Mucosa of gallbladder (tissue), 1 donor: ENCODE measurements around the gene RALGPS1. TPM values are rescaled to one million over a fixed set of nuclear protein-coding genes. Genes with fewer than 3 reads are reported as not detected.
A peak's percentile ranks its signal among the peaks of the same experiment; 100 is the strongest.

Experiments
- DNase-seq: peaks from one replicate; pipeline ENCODE4 v3.0.0-alpha.2; 2020; ENCODE audit warnings: low spot score
- total RNA-seq: library from RNA; stranded (reverse); gene quantifications from one replicate; pipeline ENCODE4 v1.2.1, GENCODE V29; 2021
- donor health status: DM: no; HTN: no; CAD: no.

The RALGPS1 gene
- total RNA-seq, 1 donor from 2014 or later = 34.7 TPM

- no peak for DNase-seq
Observed at GRCh38 chr9:127203681-127204327, 289.2 kb downstream of the RALGPS1 start.

- DNase-seq = no peak
Observed at GRCh38 chr9:127204771-127205470, 290.3 kb downstream of the RALGPS1 start.

GRCh38 chr9:127205952-127206351 is 291.4 kb downstream of the RALGPS1 start:
- no peak for DNase-seq

GRCh38 chr9:127206666-127207065 is 292.1 kb downstream of the RALGPS1 start:
- DNase-seq = no peak

GRCh38 chr9:127207734-127208410 is 293.3 kb downstream of the RALGPS1 start:
- DNase-seq = no peak

DNA sequence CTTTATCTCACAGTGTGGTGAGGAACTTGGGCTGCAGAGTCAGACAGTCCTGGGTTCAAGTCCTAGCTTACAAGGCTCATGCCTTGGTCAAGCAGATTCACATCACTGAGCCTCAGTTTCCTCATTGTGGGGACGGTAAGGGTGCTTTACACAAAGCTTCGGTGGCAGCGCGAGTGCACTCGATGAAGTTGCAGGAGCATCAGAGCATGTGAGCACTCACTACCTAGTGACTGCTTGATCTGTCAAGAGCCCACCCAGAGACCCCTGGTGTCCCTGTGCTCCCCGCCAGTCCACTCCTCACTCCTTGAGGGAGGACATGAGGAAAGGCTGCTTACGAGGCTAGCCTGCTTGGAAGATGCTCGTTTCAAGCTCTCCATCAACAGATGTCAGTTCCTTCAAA is 293.8 kb downstream of the RALGPS1 start:
- DNase-seq = no peak

- no peak for DNase-seq
Observed at GRCh38 chr9:127209220-127209619, 294.6 kb downstream of the RALGPS1 start.

GRCh38 chr9:127209948-127210640 is 295.5 kb downstream of the RALGPS1 start:
- DNase-seq = no peak

DNA sequence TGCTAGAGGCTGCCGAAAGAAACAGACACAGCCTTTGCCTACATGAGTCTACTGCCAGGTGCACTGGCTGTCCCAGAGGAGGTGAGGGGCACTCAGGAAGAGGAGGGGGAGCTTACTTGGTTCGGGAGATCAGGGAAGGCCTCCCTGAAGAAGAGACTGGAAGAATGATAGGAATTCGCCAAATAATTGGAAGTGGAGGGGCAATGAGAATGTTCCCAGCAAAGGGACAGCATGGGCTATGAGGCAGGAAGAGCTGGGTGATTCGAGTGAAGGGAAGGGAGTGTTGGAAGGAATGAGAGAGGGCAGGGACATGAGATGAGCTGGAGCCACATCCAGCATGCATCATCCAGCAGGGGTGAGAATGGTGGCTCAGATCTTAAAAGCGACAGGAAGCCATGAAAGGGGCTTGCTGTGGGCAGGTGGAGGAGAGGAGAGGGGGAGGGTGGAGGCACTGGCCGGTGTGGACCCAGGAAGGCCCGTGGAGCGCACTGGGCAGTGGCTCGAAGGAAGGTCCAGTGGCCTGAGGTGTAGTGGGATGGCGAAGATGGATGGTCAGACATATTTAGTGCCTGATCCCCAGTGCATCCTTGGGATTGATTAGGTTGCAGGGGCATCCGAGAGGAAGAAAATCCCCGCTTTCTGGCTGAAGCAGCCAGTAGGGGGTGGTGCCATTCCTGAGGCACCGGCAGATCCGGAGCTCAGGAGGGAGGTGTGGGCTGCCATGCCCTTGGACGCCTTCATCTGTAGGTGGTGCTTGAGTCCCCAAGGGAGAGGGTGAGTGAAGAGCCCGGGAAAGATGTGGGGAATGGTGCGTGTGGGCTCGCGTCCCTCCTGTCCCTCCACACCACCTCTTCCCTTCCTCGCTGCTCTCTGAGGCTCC is 296.5 kb downstream of the RALGPS1 start:
- DNase-seq = no peak

- no peak for DNase-seq
Observed at GRCh38 chr9:127211983-127212382, 297.4 kb downstream of the RALGPS1 start.

DNA sequence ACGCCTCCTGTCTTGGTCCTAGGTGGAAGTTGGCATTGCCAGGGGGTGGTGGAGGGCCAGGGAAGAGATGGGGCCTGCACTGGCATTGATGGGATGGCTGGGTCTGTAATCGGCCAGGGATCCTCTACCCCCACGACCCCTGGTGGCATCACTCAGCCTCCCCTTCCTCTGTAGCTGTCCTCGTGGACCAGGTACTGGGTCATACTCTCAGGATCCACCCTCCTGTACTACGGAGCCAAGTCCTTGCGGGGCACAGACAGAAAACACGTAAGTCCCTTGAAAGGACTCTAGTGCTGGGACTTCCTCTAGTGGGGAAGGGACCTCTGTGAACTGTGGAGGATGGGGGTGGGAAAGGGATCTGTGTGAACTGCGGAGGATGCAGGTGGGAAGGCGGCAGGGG is 297.9 kb downstream of the RALGPS1 start:
- DNase-seq = no peak

DNA sequence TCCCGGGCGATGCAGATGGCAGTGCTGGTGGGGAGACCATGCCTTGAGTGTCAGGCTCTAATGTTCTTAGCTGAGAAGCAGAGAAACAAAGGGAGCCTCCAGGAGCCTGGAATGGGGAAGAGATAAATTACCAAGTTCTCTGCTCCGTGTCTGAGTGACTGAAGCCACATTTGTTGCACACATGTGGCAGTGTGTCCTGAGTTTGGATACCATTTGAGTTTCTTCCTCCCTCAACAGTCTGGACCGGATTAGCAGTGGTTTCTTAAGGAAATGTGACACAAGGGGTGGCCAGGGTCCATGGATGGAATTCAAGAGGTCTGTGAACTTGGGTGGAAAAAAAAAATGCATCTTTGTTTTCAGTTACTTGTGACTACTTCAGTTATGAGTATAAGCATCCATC is 299.3 kb downstream of the RALGPS1 start:
- DNase-seq = no peak

GRCh38 chr9:127214421-127215267 is 300.1 kb downstream of the RALGPS1 start:
- DNase-seq = peak; percentile 57

- DNase-seq = no peak
Observed at GRCh38 chr9:127215268-127216209, 301.0 kb downstream of the RALGPS1 start.

- no peak for DNase-seq
Observed at GRCh38 chr9:127216210-127216887, 301.8 kb downstream of the RALGPS1 start.

DNA sequence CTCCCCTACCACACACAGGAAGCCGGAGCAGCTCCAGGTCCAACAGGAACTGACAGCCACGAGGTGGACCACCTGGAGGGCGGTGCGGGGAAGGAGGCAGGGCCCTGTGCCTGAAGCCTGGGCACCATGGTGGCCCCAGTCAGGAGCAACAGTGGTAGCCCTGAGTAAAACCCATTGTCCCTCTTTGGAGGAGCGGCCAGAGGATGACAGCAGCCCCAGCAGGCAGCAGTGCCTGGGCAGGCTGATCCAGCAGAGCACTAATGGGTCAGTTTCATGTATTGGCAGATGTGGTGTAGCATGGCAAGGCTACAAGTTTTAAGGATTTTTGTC is 302.3 kb downstream of the RALGPS1 start:
- no peak for DNase-seq

DNA sequence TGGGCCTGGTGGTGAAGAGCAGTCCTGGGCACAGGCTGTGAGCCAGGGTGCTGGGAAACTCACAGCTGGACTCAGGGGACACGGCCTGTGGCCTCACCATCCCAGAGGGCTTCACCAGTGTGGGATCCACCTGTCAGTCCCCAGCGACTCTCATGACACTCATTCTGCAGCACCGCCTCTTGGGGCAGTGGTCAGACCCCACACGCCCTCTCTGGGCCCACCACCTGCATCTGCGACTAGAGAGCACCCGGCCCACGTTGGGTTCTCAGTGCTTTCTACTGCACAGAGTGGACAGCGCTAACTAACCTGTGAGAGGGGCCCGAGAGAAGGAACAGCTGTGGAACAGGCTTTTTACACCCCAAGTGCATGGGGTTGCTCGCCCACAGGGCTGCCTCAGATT is 304.2 kb downstream of the RALGPS1 start:
- DNase-seq = no peak

- DNase-seq = no peak
Observed at GRCh38 chr9:127219520-127219919, 304.9 kb downstream of the RALGPS1 start.

DNA sequence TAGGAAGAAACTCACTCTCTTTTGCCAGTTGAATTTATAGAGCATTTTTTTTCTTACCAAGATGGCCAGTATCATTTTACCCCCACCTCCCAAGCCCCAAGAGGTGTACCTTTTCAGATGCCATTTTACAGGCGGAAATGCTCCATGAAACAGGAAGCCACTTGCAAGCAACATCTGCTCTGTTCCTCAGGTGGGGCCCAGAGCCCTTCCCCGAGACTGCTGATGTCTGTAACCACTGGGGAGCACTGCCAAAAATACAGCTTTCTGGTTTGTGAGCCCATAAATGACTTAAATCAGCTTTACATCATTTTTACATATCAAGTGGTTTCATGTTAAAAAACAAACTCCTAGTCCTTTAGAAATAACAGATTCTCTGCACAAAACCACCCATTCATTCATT is 307.1 kb downstream of the RALGPS1 start:
- no peak for DNase-seq
